Skeletal muscle cell (primary cell): ENCODE results near the gene TMEM9.

Experiments used
- DNase-seq: peaks from one replicate; pipeline ENCODE4 v3.0.0-alpha.2; 2010; ENCODE audit warnings: low read depth
- H3K4me3 ChIP-seq: 2 replicates; pipeline ENCODE4 v1.5.1; 2011; ENCODE audit warnings: low read depth, mild to moderate bottlenecking, control low read depth, low read length, moderate library complexity

The TMEM9 gene

DNA sequence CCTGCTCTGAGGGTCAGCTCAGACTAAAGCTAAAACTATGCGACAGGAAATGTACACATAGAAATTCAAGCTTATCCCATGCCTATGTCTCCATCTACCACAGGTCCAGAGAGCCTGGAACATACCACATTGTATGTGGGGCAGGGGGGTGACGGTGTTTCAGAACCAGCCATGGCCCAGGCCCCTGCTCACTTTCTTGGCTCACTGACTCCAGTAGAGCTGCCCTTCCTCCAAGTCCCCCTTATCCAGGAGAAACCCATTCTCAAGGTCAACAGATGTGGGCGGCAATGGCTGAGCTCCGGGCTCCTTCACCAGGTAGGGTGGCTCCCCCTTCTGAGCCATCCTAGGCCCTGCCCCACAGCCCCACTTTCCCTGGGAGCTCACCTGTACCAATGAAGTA is 63.0 kb downstream of the TMEM9 start:
- DNase-seq = no peak
- H3K4me3 ChIP-seq = no peak overlapping the region

DNA sequence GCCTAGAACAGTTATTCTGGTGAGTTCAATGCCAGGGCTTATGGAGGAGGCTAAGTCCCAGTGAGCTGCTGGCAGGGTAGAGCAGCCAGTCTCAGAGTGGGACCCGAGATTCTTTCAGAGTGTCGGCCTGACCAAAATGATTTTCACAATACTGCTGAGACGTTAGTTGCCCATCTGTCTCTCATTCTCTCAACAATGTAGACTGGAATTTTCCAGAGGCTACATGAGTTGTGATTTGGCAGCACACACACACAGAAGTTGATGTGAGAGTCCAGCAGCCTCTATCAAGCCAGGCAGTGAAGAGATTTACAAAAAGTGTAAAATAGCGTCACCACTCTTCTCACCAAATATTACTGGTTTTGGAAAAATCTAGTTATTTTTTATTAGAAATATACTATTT is 63.7 kb downstream of the TMEM9 start:
- no peak for DNase-seq

GRCh38 chr1:201089596-201089995 is 64.7 kb downstream of the TMEM9 start:
- H3K4me3 ChIP-seq = no peak overlapping the region
- DNase-seq = no peak

More for the DNA sequence above, 63.7 kb downstream of the TMEM9 start:
- no peak overlapping the region for H3K4me3 ChIP-seq

DNA sequence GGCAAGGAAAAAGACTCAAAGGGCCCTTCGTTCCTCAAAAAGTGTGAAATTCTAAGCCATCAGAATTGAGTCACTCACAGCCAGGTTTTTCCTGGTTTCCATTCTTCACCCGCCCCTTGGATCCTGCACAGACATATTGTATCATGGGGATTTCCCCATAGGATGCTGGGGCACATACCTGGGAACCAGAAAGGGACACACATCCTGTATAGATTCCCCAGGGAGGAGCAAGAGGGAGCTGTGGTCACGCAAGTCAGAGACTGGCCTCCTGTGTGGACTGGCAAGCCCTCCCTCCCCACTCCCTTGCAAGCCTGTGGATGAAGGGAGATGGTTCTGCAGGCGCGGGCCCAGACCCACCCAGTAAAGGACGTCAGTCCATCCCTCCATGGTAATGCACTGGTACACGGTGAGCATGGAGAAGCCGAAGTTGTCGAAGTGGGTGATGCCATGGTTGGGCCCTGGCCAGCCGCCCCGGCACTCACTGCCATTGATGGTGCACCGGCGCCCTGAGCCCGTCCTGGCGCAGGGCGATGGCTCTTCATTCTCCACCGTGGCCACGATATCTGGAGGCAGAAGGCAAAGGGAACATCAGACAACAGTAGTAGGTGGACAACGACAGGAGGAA is 65.3 kb downstream of the TMEM9 start:
- no peak overlapping the region for H3K4me3 ChIP-seq
- DNase-seq = no peak

DNA sequence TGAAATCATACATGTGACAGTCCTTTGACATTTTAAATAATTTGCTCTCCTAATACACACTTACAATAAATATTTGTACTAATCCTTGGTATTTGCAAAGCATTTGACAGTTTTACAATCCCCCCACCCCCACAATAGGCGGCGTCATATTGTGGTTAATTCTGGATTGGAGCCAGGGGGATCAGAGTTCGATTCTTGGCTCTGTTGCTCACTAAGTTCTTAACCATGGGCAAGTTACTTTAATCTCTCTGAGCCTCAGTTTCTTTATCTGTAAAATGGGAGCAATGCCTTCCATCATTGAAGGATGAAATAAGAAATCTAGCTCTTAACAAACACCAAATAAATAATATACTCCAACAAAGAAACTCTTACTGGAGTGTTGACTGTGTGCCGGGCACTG is 65.9 kb downstream of the TMEM9 start:
- no peak for DNase-seq

GRCh38 chr1:201085902-201086735 is 68.2 kb downstream of the TMEM9 start:
- no peak overlapping the region for H3K4me3 ChIP-seq
- DNase-seq = no peak

More for the DNA sequence above, 65.9 kb downstream of the TMEM9 start:
- no peak overlapping the region for H3K4me3 ChIP-seq
